HG03175 (cell line): Measurements from ENCODE around the gene TMEM164.

Experiments used
- ATAC-seq: cut with Tn5 transposase; IDR thresholded peaks from one replicate; pipeline ENCODE4 v1.9.1; 2021; ENCODE audit warnings: mild to moderate bottlenecking, moderate library complexity; ENCODE audit not compliant: unreplicated experiment

TMEM164 gene

GRCh38 chrX:110159865-110160264, 157.0 kb downstream of the TMEM164 start:
- no peak for ATAC-seq

GRCh38 chrX:110161361-110161686, 158.4 kb downstream of the TMEM164 start:
- ATAC-seq: no peak

GRCh38 chrX:110162131-110162530, 159.2 kb downstream of the TMEM164 start:
- ATAC-seq: no peak

DNA sequence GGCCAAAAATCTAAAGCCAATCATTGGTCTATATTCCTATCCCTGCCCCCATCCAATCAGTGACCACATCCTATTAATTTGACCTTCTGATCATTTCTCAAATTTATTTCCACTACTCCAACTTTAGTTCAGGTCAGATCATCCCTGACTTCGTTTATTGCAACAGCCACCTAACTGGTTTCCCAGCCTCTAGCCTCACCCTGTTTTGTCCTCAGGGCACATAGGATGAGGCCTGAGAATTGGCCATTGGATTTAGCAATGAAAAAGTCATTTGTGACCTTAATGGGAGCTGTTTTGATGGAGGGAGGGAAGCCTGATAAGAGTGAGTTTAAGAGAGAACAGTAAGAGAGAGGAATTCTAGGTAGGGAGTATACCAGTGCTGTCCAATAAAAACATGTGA, 160.0 kb downstream of the TMEM164 start:
- no peak for ATAC-seq

GRCh38 chrX:110163488-110163887, 160.6 kb downstream of the TMEM164 start:
- ATAC-seq: no peak

GRCh38 chrX:110167952-110168451, 165.1 kb downstream of the TMEM164 start:
- no peak for ATAC-seq

- ATAC-seq: no peak
Measured at GRCh38 chrX:110168585-110168984, 165.7 kb downstream of the TMEM164 start.

DNA sequence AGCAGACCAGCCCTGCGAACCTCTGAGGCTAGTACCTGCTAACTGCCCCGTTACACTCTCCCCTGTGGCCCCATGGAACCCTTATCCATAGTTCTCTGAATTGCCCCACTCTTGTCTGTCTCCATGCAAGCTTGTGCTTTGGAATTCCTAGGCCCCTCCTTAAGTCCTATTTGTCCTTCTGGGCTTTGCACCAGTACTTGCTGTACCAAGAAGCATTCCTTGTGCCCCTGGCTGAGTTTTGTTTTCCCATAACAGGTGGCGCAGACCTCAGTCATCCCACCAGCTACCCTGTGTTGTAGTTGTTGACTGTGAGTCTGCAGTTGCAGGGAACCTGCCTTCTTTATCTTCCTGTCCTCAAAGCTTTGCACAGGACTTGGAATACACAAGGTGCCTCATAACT, 167.1 kb downstream of the TMEM164 start:
- ATAC-seq: no peak

- no peak for ATAC-seq
Measured at GRCh38 chrX:110171442-110171841, 168.5 kb downstream of the TMEM164 start.

GRCh38 chrX:110172215-110172614, 169.3 kb downstream of the TMEM164 start:
- ATAC-seq: peak; percentile 99

GRCh38 chrX:110173192-110174175, 170.6 kb downstream of the TMEM164 start:
- ATAC-seq: no peak

DNA sequence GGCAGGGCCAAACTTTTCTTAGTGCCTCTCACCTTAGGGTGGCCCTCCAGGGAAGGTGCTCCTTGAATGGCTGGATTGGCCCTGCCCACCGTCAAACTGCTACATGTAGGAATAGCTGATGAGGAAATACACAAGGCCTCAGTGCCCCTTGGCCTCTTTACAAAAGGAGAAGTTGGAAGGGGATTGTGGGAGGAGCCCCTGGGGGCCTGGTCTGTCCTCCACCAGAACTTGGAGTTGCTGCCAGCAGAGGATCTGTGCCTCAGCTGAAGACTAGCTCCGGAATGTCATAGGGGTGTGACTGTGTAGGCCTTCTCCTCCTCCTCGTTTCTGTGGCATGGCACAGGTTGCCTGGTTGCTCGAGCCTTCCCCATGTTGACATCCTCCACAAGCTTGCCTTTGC, 172.2 kb downstream of the TMEM164 start:
- no peak for ATAC-seq

GRCh38 chrX:110175696-110176095, 172.8 kb downstream of the TMEM164 start:
- no peak for ATAC-seq

- no peak for ATAC-seq
Measured at GRCh38 chrX:110178179-110178865, 175.4 kb downstream of the TMEM164 start.

DNA sequence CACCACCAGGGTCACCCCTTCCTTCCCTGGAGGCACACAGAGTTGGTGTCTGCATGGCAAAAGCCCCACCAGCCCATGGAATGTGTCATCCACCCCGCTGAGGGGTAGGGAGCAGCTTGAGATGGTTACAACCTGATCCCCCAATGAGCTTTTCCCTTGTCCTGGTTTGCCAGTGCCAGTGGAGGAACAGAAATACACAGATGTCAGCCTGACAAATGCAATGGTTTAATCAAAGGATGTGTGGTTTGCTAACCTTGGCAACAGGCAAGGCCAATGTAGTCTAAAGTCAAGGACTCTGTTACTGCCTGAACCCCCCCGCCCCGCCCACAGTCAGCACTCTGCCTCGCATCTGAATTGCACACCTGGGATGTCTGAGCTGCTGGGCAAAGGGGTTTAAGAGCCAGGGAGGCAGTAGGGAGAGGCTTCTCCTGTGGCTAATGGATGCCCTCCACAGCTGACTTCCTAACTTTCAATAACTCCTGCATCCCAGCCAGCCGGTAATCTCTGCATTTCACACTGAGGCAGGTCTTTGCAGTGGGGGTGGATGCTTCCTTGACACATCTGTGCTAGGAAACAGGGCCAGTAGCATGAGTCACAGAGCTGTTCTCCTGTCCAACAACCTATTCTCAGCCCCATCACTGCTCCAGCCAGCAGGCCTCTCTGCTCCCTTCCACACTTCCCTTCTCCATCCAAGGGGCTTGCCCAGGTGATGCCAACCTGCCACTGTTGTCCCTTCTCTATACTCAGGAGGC, 177.4 kb downstream of the TMEM164 start:
- peak; percentile 10 for ATAC-seq

GRCh38 chrX:110180928-110181310, 178.0 kb downstream of the TMEM164 start:
- ATAC-seq: peak; percentile 82

- ATAC-seq: no peak
Measured at GRCh38 chrX:110181459-110182137, 178.7 kb downstream of the TMEM164 start.

GRCh38 chrX:110182362-110182761, 179.4 kb downstream of the TMEM164 start:
- no peak for ATAC-seq

- ATAC-seq: no peak
Measured at GRCh38 chrX:110182865-110183264, 180.0 kb downstream of the TMEM164 start.

DNA sequence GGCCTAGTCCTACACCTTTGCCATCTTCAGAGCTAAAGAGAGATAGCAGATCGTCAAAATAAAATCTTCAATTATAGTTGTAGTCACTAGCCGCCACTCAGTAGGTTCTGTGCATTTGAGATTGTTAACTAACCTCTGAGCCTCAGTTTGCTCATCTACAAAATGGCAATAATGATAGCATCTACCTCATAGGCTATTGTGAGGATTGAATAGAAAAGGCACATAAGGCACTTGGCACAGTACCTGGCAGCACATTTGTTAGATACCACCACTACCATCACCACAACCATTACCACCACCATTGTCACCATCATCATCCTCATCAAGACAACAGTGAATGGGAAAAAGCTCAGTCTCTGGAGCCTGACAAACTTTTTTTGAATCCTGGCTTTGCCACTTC, 180.4 kb downstream of the TMEM164 start:
- no peak for ATAC-seq
